Measurements from ENCODE around the gene VPS13D.

DNA sequence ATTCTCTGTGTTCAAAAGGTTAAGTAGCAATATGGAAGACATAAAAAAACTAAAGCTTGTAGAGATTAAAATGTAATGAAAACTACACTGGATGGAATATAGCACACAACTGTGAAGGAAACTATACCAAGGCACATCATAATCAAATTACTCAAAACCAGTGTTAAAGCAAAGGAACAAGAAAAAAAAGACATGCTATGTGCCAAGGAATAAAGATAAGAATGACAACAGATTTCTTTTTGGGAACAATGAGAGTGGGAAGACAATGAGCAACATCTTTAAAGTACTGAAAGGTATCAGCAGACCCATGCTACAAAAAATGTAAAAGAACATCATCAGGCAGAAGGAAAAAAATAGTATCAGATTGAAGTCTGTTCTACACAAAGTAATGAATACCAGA is 157.8 kb downstream of the VPS13D start:
- TF ChIP-seq, protein P1, sequence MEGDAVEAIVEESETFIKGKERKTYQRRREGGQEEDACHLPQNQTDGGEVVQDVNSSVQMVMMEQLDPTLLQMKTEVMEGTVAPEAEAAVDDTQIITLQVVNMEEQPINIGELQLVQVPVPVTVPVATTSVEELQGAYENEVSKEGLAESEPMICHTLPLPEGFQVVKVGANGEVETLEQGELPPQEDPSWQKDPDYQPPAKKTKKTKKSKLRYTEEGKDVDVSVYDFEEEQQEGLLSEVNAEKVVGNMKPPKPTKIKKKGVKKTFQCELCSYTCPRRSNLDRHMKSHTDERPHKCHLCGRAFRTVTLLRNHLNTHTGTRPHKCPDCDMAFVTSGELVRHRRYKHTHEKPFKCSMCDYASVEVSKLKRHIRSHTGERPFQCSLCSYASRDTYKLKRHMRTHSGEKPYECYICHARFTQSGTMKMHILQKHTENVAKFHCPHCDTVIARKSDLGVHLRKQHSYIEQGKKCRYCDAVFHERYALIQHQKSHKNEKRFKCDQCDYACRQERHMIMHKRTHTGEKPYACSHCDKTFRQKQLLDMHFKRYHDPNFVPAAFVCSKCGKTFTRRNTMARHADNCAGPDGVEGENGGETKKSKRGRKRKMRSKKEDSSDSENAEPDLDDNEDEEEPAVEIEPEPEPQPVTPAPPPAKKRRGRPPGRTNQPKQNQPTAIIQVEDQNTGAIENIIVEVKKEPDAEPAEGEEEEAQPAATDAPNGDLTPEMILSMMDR (IDR thresholded peaks at IDR 0.05; ENCODE audit: borderline replicate concordance, extremely low read depth, low read length, poor library complexity, severe bottlenecking): no peak
- no peak for TF ChIP-seq EZH2 (IDR thresholded peaks at IDR 0.05; ENCODE audit: borderline replicate concordance, low read depth, low read length, severe bottlenecking)
